Muscle layer of colon (tissue), 2 donors: ENCODE results near the gene EBF4.

Experiments
- H3K27ac ChIP-seq: one replicate; pipeline ENCODE4 v1.7.0; 2013; ENCODE audit warnings: low read depth, mild to moderate bottlenecking, low read length, moderate library complexity
- H3K27me3 ChIP-seq, 2 donors: one replicate each; pipeline ENCODE4 v1.7.0; 2013; ENCODE audit warnings: low read length in 2 of 2, mild to moderate bottlenecking in 2 of 2; ENCODE audit not compliant: insufficient read depth in 2 of 2, control insufficient read depth in 1 of 2
- H3K36me3 ChIP-seq: one replicate; pipeline ENCODE4 v1.7.0; 2013; ENCODE audit warnings: mild to moderate bottlenecking, low read length; ENCODE audit not compliant: insufficient read depth
- H3K4me1 ChIP-seq: one replicate; pipeline ENCODE4 v1.7.0; 2013; ENCODE audit warnings: mild to moderate bottlenecking, low read length; ENCODE audit not compliant: insufficient read depth
- H3K4me3 ChIP-seq, 2 donors: one replicate each; pipeline ENCODE4 v1.7.0; 2013; ENCODE audit warnings: low read length in 2 of 2, low read depth in 1 of 2, mild to moderate bottlenecking in 1 of 2, moderate library complexity in 1 of 2
- H3K9ac ChIP-seq: one replicate; pipeline ENCODE4 v1.7.0; 2013; ENCODE audit warnings: low read length
- H3K9me3 ChIP-seq: one replicate; pipeline ENCODE4 v1.7.0; 2013; ENCODE audit warnings: mild to moderate bottlenecking, low read length
- donor health status: abdominal sarcoma.
- donor health status: Adenocarcinoma of cecum.

Gene EBF4

GRCh38 chr20:2705931-2706645, 13.5 kb downstream of the EBF4 start:
- no peak overlapping the region for H3K27ac ChIP-seq

GRCh38 chr20:2706688-2707352, 14.2 kb downstream of the EBF4 start:
- no peaks in the 10 kb centered on the region for H3K9me3 ChIP-seq
- no peak overlapping the region for H3K27ac ChIP-seq
- no peaks in the 10 kb centered on the region for H3K27me3 ChIP-seq
- H3K4me3 ChIP-seq = no peak overlapping the region
- H3K36me3 ChIP-seq = no peaks in the 10 kb centered on the region
- no peak overlapping the region for H3K9ac ChIP-seq
- no peaks in the 10 kb centered on the region for H3K4me1 ChIP-seq

More at GRCh38 chr20:2705931-2706645, 13.5 kb downstream of the EBF4 start:
- no peaks in the 10 kb centered on the region for H3K4me1 ChIP-seq
- H3K27me3 ChIP-seq = no peaks in the 10 kb centered on the region
- H3K4me3 ChIP-seq = no peak overlapping the region
- no peaks in the 10 kb centered on the region for H3K36me3 ChIP-seq
- no peaks in the 10 kb centered on the region for H3K9me3 ChIP-seq
- H3K9ac ChIP-seq = no peak overlapping the region

- H3K36me3 ChIP-seq = no peaks in the 10 kb centered on the region
- H3K4me3 ChIP-seq = no peak overlapping the region
- H3K27ac ChIP-seq = no peak overlapping the region
- H3K9ac ChIP-seq = no peak overlapping the region
- no peaks in the 10 kb centered on the region for H3K9me3 ChIP-seq
- H3K27me3 ChIP-seq = no peaks in the 10 kb centered on the region
- H3K4me1 ChIP-seq = no peaks in the 10 kb centered on the region
These were observed 14.9 kb downstream of the EBF4 start for GRCh38 chr20:2707353-2708072.

GRCh38 chr20:2708073-2708415, 15.5 kb downstream of the EBF4 start:
- Histone ChIP-seq H3K4me3 (no peak overlapping the region), H3K9ac (no peak overlapping the region), H3K36me3 (no peaks in the 10 kb centered on the region), H3K4me1 (no peaks in the 10 kb centered on the region), H3K27ac (no peak overlapping the region), H3K27me3 (no peaks in the 10 kb centered on the region), H3K9me3 (no peaks in the 10 kb centered on the region)

GRCh38 chr20:2708665-2709064, 16.1 kb downstream of the EBF4 start:
- Histone ChIP-seq H3K36me3 (no peaks in the 10 kb centered on the region), H3K27ac (no peak overlapping the region), H3K4me1 (no peaks in the 10 kb centered on the region), H3K4me3 (no peak overlapping the region), H3K9ac (no peak overlapping the region), H3K9me3 (no peaks in the 10 kb centered on the region), H3K27me3 (no peaks in the 10 kb centered on the region)

- H3K27ac ChIP-seq = no peak overlapping the region
- H3K4me3 ChIP-seq = no peak overlapping the region
- no peaks in the 10 kb centered on the region for H3K9me3 ChIP-seq
- no peaks in the 10 kb centered on the region for H3K36me3 ChIP-seq
- H3K27me3 ChIP-seq = no peaks in the 10 kb centered on the region
- H3K4me1 ChIP-seq = no peaks in the 10 kb centered on the region
- no peak overlapping the region for H3K9ac ChIP-seq
These were observed 16.8 kb downstream of the EBF4 start for GRCh38 chr20:2709205-2709981.

GRCh38 chr20:2713285-2713684, 20.7 kb downstream of the EBF4 start:
- Histone ChIP-seq H3K27ac (no peak overlapping the region), H3K4me1 (no peaks in the 10 kb centered on the region), H3K4me3 (no peak overlapping the region), H3K36me3 (no peaks in the 10 kb centered on the region), H3K9ac (no peak overlapping the region), H3K27me3 (no peaks in the 10 kb centered on the region), H3K9me3 (no peaks in the 10 kb centered on the region)

- Histone ChIP-seq H3K4me1 (no peaks in the 10 kb centered on the region), H3K36me3 (no peaks in the 10 kb centered on the region), H3K9me3 (no peaks in the 10 kb centered on the region), H3K9ac (no peak overlapping the region), H3K27me3 (no peaks in the 10 kb centered on the region), H3K4me3 (no peak overlapping the region), H3K27ac (no peak overlapping the region)
These were observed 36.7 kb downstream of the EBF4 start for GRCh38 chr20:2729251-2729713.

GRCh38 chr20:2729791-2730190, 37.2 kb downstream of the EBF4 start:
- H3K4me1 ChIP-seq = no peaks in the 10 kb centered on the region
- H3K9me3 ChIP-seq = no peaks in the 10 kb centered on the region
- H3K36me3 ChIP-seq = no peaks in the 10 kb centered on the region
- H3K4me3 ChIP-seq = no peak overlapping the region
- no peaks in the 10 kb centered on the region for H3K27me3 ChIP-seq
- H3K27ac ChIP-seq = no peak overlapping the region
- H3K9ac ChIP-seq = no peak overlapping the region

GRCh38 chr20:2734899-2735298, 42.3 kb downstream of the EBF4 start:
- Histone ChIP-seq H3K36me3 (no peaks in the 10 kb centered on the region), H3K27me3 (no peaks in the 10 kb centered on the region), H3K4me3 (no peak overlapping the region), H3K4me1 (no peaks in the 10 kb centered on the region), H3K9ac (no peak overlapping the region), H3K9me3 (no peaks in the 10 kb centered on the region), H3K27ac (no peak overlapping the region)

- Histone ChIP-seq H3K4me3 (no peak overlapping the region), H3K27me3 (no peaks in the 10 kb centered on the region), H3K9ac (no peak overlapping the region), H3K27ac (no peak overlapping the region), H3K9me3 (no peaks in the 10 kb centered on the region), H3K4me1 (no peaks in the 10 kb centered on the region), H3K36me3 (no peaks in the 10 kb centered on the region)
These were observed 43.9 kb downstream of the EBF4 start for GRCh38 chr20:2736441-2736840.
